IPS-15b (cell line): ENCODE results near the gene RNASE12.
"Not testable (repeated sequence)": the region's sequence is repeated elsewhere in the genome, so short reads cannot be mapped to it uniquely, and the experiment has no call there.

Experiments
- H3K27me3 ChIP-seq: one replicate; pipeline ENCODE4 v1.6.1; 2013; ENCODE audit warnings: low read length; ENCODE audit not compliant: control insufficient read depth, insufficient read depth
- H3K36me3 ChIP-seq: one replicate; pipeline ENCODE4 v1.6.1; 2013; ENCODE audit warnings: low read length; ENCODE audit not compliant: control insufficient read depth, insufficient read depth
- H3K4me1 ChIP-seq: one replicate; pipeline ENCODE4 v1.6.1; 2013; ENCODE audit warnings: mild to moderate bottlenecking, low read length; ENCODE audit not compliant: control insufficient read depth, insufficient read depth
- H3K4me3 ChIP-seq: one replicate; pipeline ENCODE4 v1.5.1; 2013; ENCODE audit warnings: low read depth, low read length
- H3K9ac ChIP-seq: one replicate; pipeline ENCODE4 v1.6.1; 2013; ENCODE audit warnings: low read depth, mild to moderate bottlenecking, low read length
- H3K9me3 ChIP-seq: one replicate; pipeline ENCODE4 v1.6.1; 2013; ENCODE audit warnings: mild to moderate bottlenecking, low read length; ENCODE audit not compliant: control insufficient read depth, insufficient read depth

Gene RNASE12

GRCh38 chr14:20623798-20624197, 32.6 kb upstream of the RNASE12 start:
- H3K9me3 ChIP-seq: no peaks in the 10 kb centered on the region
- H3K27me3 ChIP-seq: peaks cover 48% of the 10 kb centered on the region
- peaks cover 10% of the 10 kb centered on the region for H3K4me1 ChIP-seq
- peak overlapping the region; percentile 73 for H3K4me3 ChIP-seq
- H3K9ac ChIP-seq: no peak overlapping the region
- H3K36me3 ChIP-seq: no peaks in the 10 kb centered on the region

- Histone ChIP-seq H3K9ac (peak overlapping the region; percentile 50), H3K36me3 (no peaks in the 10 kb centered on the region), H3K4me3 (peak overlapping the region; percentile 70), H3K27me3 (peaks cover 38% of the 10 kb centered on the region), H3K4me1 (peaks cover 5% of the 10 kb centered on the region), H3K9me3 (no peaks in the 10 kb centered on the region)
Measured at GRCh38 chr14:20622816-20623291, 31.7 kb upstream of the RNASE12 start.

- H3K4me3 ChIP-seq: no peak overlapping the region
- peaks cover 20% of the 10 kb centered on the region for H3K27me3 ChIP-seq
- H3K4me1 ChIP-seq: no peaks in the 10 kb centered on the region
- H3K9ac ChIP-seq: no peak overlapping the region
- no peaks in the 10 kb centered on the region for H3K36me3 ChIP-seq
- H3K9me3 ChIP-seq: no peaks in the 10 kb centered on the region
Measured at GRCh38 chr14:20620798-20621478, 29.8 kb upstream of the RNASE12 start.

GRCh38 chr14:20619688-20620087, 28.5 kb upstream of the RNASE12 start:
- H3K27me3 ChIP-seq: peaks cover 20% of the 10 kb centered on the region
- H3K36me3 ChIP-seq, H3K9ac ChIP-seq, H3K9me3 ChIP-seq, H3K4me1 ChIP-seq, H3K4me3 ChIP-seq: not testable (repeated sequence)

- H3K4me1 ChIP-seq: peaks cover 3% of the 10 kb centered on the region
- H3K9me3 ChIP-seq: no peaks in the 10 kb centered on the region
- H3K4me3 ChIP-seq: no peak overlapping the region
- no peaks in the 10 kb centered on the region for H3K36me3 ChIP-seq
- H3K27me3 ChIP-seq: peaks cover 15% of the 10 kb centered on the region
- H3K9ac ChIP-seq: no peak overlapping the region
Measured at GRCh38 chr14:20618271-20618749, 27.1 kb upstream of the RNASE12 start.

GRCh38 chr14:20617138-20618003, 26.2 kb upstream of the RNASE12 start:
- Histone ChIP-seq H3K36me3 (no peaks in the 10 kb centered on the region), H3K9me3 (no peaks in the 10 kb centered on the region), H3K4me3 (no peak overlapping the region), H3K27me3 (peaks cover 6% of the 10 kb centered on the region), H3K9ac (no peak overlapping the region), H3K4me1 (peaks cover 8% of the 10 kb centered on the region)

GRCh38 chr14:20615996-20616395, 24.8 kb upstream of the RNASE12 start:
- H3K9me3 ChIP-seq: no peaks in the 10 kb centered on the region
- H3K4me3 ChIP-seq: no peak overlapping the region
- H3K9ac ChIP-seq: no peak overlapping the region
- H3K27me3 ChIP-seq: peaks cover 9% of the 10 kb centered on the region
- peaks cover 8% of the 10 kb centered on the region for H3K4me1 ChIP-seq
- H3K36me3 ChIP-seq: no peaks in the 10 kb centered on the region

- Histone ChIP-seq H3K9me3 (no peaks in the 10 kb centered on the region), H3K4me3 (peak overlapping the region; percentile 98), H3K4me1 (peaks cover 8% of the 10 kb centered on the region), H3K27me3 (peaks cover 15% of the 10 kb centered on the region), H3K36me3 (no peaks in the 10 kb centered on the region), H3K9ac (peak overlapping the region; percentile 68)
Measured at GRCh38 chr14:20614038-20614840, 23.1 kb upstream of the RNASE12 start.

GRCh38 chr14:20613094-20614037, 22.2 kb upstream of the RNASE12 start:
- no peaks in the 10 kb centered on the region for H3K9me3 ChIP-seq
- H3K36me3 ChIP-seq: no peaks in the 10 kb centered on the region
- H3K9ac ChIP-seq: peak overlapping the region; percentile 68
- peak overlapping the region; percentile 98 for H3K4me3 ChIP-seq
- H3K27me3 ChIP-seq: peaks cover 15% of the 10 kb centered on the region
- peaks cover 8% of the 10 kb centered on the region for H3K4me1 ChIP-seq

- H3K36me3 ChIP-seq: no peaks in the 10 kb centered on the region
- H3K4me1 ChIP-seq: peaks cover 10% of the 10 kb centered on the region
- no peak overlapping the region for H3K9ac ChIP-seq
- H3K27me3 ChIP-seq: peaks cover 15% of the 10 kb centered on the region
- H3K4me3 ChIP-seq: no peak overlapping the region
- no peaks in the 10 kb centered on the region for H3K9me3 ChIP-seq
Measured at GRCh38 chr14:20612403-20612802, 21.2 kb upstream of the RNASE12 start.
